NB4 (cell line): ENCODE results near the gene SLC38A10.

Source experiments
- DNase-seq: peaks from one replicate; pipeline ENCODE4 v3.0.0; 2010; ENCODE audit warnings: low read depth
- H3K4me3 ChIP-seq: one replicate; pipeline ENCODE4 v1.5.1; 2011; ENCODE audit warnings: mild to moderate bottlenecking, low read depth, low read length, moderate library complexity
- MYC ChIP-seq: IDR thresholded peaks from 2 replicates; pipeline ENCODE4 v1.6.1; 2011; ENCODE audit warnings: low read depth, low read length
- POLR2A ChIP-seq: IDR thresholded peaks from 2 replicates; pipeline ENCODE4 v1.6.1; 2011; ENCODE audit warnings: mild to moderate bottlenecking; ENCODE audit not compliant: insufficient read length; ENCODE audit errors: extremely low read depth
- TF ChIP-seq, protein P1 (sequence below): IDR thresholded peaks from one replicate; pipeline ENCODE4 v1.5.1; 2012; ENCODE audit warnings: low read depth, low read length
- TF ChIP-seq, protein P2 (sequence below): IDR thresholded peaks from 2 replicates; pipeline ENCODE4 v1.6.1; 2011; ENCODE audit warnings: low read depth, low read length

The SLC38A10 gene

DNA sequence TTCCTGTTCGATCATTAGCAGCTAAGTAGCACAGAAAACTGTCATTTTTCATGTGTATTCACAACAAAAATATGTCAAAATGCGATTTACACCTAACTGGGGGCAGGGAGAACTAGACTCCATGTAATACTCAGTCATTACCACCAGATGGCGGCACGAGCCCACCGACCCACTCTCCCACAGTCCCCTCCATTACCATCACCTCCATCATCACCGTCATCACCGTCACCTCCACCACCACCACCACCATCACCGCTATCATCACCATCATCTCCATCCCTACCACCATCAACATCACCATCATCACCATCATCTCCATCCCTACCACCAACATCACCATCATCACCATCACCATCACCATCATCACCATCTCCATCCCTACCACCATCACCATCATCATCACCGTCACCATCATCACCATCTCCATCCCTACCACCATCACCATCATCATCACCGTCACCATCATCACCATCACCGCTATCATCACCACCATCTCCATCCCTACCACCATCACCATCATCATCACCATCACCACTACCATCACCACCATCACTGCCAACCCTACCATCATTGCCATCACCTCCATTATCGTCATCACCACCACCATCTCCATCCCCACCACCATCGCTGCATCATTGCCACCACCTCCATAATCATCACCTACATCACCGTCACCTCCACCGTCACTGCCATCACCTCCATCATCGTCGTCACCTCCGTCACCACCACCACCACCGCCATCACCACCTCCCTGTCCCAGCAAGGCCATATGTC lies 41.6 kb downstream of the SLC38A10 start:
- TF ChIP-seq POLR2A = no peak
- TF ChIP-seq, protein P1, sequence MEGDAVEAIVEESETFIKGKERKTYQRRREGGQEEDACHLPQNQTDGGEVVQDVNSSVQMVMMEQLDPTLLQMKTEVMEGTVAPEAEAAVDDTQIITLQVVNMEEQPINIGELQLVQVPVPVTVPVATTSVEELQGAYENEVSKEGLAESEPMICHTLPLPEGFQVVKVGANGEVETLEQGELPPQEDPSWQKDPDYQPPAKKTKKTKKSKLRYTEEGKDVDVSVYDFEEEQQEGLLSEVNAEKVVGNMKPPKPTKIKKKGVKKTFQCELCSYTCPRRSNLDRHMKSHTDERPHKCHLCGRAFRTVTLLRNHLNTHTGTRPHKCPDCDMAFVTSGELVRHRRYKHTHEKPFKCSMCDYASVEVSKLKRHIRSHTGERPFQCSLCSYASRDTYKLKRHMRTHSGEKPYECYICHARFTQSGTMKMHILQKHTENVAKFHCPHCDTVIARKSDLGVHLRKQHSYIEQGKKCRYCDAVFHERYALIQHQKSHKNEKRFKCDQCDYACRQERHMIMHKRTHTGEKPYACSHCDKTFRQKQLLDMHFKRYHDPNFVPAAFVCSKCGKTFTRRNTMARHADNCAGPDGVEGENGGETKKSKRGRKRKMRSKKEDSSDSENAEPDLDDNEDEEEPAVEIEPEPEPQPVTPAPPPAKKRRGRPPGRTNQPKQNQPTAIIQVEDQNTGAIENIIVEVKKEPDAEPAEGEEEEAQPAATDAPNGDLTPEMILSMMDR = peak; percentile 26
- H3K4me3 ChIP-seq = no peak overlapping the region
- DNase-seq = peak; percentile 62

DNA sequence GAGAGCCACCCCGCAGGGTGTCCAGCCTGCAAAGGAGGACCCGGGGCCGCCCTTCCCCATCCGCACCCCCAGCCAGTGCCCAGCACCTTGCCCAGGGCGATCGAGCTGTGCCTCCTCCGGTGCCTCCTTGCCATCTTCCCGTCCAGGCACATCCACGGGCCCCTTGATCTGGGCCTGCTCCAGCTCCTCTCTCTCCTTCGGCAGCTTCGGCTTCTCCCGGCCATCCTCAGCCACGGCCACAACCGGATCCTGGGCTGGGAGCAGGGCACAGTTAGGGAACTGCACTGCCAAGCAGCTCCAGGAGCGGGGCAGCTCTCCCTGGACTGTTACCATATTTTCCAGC lies 42.1 kb downstream of the SLC38A10 start:
- H3K4me3 ChIP-seq = no peak overlapping the region
- TF ChIP-seq, protein P1 = no peak
- no peak for TF ChIP-seq POLR2A
- no peak for TF ChIP-seq MYC
- TF ChIP-seq, protein P2, sequence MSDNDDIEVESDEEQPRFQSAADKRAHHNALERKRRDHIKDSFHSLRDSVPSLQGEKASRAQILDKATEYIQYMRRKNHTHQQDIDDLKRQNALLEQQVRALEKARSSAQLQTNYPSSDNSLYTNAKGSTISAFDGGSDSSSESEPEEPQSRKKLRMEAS = no peak
- DNase-seq = no peak

DNA sequence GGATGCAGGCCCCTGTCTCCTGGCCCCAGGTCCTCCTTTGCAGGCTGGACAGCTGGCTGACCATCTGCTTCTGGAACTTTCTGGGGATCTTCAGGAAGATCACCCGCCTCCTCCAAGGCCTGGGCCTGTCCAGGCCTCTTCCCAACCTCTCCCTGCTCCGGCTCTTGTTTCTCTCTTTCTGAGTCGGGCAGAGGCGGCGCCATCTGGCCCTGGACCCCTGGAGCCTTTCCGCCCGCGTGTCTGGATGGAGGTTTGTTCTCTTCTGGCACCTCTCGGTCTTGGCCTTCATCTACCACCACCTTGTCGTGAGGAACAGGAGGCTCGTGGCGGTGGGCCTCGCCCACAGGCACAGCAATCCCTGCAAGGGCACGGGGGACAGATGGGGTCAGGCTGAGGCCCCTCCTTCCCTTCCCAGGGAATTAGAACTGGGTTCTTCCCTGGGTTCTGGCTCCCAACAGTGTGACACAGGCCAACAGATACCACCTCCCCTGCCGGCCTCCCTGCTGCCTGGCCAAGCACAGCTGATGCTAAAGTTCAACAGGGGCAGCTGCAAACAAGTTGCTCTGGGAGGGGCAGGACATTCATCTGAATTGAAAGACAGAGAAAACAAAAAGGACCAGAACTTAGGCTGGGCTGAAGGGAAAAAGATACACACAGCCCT lies 42.7 kb downstream of the SLC38A10 start:
- DNase-seq = no peak
- TF ChIP-seq, protein P1 = no peak
- TF ChIP-seq MYC = no peak
- TF ChIP-seq POLR2A = no peak
- TF ChIP-seq, protein P2 = no peak
- no peak overlapping the region for H3K4me3 ChIP-seq

DNA sequence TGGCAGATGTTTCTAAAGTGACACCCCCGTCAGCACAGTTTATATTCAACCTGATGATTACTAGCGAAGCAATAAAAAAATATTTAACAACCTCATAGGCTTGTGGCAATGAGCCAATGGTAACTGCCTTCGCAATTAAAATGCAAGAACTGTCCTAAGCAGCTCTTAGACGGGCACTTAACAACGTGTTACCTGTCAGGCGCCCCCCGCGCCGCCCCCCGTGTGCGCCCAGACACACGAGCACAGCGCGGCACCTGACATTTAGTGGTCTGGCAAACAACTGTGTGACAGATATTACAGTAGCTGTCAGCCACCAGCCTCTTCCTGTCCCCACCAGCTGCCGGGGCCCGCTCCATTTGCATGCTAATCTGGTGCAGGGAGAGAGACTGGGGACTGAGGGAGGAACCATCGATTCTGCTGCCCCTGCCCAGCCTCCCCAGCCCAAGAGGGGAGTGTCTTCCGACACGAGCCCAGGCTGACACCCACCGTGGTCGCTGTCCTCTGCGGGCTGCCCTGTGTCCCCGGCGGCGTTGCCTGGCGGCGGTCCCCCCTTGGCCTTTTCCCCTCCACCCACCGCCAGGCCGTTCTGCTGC lies 43.3 kb downstream of the SLC38A10 start:
- H3K4me3 ChIP-seq = no peak overlapping the region
- no peak for DNase-seq
- TF ChIP-seq, protein P2 = no peak
- TF ChIP-seq POLR2A (no peak), MYC (no peak)
- TF ChIP-seq, protein P1 = no peak

DNA sequence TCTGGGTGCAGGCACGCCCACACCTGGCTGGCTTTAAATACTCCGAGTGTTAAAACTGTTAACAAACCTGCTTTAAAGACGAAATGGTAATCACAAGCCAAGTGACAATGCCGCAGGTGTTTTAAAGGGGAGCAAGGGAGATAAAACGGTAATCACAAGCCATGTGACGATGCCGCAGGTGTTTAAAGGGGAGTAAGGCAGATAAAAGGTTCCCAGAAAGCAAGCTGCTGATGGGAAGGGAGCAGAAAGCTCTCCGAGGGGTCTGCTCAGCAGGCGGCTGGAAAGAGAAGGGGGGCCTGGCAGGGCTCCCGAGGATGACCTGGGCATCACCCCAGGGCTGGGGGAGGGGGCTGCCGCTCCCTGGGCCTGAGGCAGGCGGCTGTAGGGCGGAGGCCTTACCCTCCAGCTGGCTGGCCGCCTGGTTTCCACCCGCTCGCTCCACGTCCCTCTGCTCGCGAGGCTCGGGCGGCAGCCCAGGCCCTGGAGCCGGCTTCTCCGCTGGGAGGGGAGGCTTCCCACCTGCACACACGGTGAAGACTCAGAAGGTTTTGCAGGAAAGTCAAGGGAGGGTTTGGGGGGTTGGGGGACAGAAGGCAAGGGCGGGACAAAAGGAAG lies 43.9 kb downstream of the SLC38A10 start:
- H3K4me3 ChIP-seq = no peak overlapping the region
- no peak for DNase-seq
- TF ChIP-seq MYC (no peak), POLR2A (no peak)
- TF ChIP-seq, protein P2 = no peak
- TF ChIP-seq, protein P1 = no peak
